GM18520 (cell line): ENCODE results near the gene SH3GL1.

Experiments
- ATAC-seq: cut with Tn5 transposase; IDR thresholded peaks from one replicate; pipeline ENCODE4 v1.9.1; 2021; ENCODE audit not compliant: unreplicated experiment

SH3GL1 gene

GRCh38 chr19:4402171-4403004 lies 2.0 kb upstream of the SH3GL1 start, which contains the start of gene CHAF1A:
TSS of gene CHAF1A (plus strand) at chr19:4402640. CDS start at chr19:4402763, 123 bp downstream.
- ATAC-seq = peak; percentile 82

DNA sequence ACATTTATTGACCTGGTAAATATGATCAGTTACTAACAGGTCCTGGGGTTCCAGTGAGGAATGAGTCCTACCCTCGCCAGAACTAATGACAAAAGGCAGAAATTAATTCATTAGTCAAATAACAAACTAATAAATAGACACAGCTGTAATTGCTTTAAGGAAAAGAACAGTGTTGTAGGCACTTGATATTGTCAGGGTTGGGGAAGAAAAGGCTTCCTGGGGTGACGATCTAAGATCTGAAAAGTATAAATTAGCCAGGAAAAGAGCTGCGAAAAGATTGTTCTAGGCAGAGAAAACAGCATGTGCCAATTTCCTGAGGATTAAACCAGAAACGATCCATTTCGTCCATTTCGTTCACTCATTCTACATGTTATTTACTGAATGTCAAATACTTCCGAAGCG lies 1.4 kb upstream of the SH3GL1 start:
- no peak for ATAC-seq

GRCh38 chr19:4399812-4400134 lies 574 bp downstream of the SH3GL1 start:
- ATAC-seq = no peak

DNA sequence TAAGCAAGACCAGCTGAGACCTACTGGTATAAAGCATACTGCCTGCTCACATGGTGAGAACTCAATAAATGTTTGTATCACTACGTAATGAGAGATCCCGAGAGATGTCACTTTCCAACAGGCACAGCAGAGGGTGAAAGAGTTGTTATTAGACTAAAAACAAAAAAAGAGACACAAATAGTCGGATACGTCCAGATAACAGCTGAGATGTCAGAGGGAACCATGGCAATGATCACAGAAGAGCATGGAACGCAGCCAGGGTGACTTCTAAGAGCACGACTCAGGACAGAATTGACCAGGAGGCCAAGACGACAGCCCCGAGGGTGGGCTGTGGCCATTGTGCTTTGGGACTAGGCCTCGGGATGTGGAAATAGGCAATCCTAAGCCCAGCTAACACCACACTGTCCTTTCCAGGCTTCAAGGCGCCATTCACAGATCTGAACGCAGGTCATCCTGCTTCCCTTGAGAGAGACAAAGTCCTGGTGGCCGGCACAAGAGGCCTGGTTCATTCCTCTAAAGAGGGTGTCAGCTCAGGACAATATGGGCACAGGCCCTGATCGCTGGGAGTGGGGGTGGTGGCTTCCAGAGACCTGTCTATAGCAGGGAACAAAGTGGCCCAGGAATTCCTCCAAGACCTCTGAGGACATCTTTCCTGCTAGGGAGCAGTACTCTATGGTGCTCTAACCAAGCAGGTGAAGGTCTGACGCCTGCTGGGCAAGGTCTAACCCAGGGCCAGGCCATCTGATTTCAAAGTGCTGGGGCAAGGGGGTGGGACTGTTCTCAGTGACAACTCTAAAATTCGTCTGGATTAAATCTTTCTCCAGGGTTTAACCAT lies 3.2 kb downstream of the SH3GL1 start:
- ATAC-seq = no peak

DNA sequence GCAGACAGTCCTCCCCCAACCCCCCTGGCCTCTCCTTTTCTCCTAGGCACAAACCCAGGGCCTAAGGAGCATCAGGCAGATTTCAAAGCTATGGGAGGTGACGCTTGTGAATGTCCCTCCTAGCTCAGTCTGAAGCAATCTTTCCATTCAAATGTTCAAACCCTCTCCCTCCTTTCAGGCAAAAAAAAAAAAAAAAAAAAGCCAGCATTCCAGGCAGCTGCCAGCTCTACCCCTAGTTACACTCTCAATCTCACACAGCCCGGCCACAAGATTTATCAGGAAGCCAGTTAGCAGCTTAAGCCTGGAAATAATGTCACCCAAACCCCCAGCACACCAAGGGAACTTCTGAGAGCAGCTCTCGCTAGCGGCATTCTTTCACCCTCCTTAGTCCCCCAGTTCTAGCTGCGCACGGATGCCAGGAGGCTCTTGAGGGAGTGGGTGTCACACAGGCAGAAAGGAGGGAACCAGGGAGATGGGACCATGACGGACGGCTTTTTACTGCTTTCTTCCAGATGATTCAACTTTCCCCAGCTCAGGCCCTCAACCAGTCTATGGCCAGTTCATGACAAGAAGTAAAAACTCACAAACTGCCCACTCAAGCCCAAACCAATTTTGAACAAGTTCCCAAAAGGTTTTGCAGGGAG lies 6.3 kb downstream of the SH3GL1 start:
- ATAC-seq = no peak

DNA sequence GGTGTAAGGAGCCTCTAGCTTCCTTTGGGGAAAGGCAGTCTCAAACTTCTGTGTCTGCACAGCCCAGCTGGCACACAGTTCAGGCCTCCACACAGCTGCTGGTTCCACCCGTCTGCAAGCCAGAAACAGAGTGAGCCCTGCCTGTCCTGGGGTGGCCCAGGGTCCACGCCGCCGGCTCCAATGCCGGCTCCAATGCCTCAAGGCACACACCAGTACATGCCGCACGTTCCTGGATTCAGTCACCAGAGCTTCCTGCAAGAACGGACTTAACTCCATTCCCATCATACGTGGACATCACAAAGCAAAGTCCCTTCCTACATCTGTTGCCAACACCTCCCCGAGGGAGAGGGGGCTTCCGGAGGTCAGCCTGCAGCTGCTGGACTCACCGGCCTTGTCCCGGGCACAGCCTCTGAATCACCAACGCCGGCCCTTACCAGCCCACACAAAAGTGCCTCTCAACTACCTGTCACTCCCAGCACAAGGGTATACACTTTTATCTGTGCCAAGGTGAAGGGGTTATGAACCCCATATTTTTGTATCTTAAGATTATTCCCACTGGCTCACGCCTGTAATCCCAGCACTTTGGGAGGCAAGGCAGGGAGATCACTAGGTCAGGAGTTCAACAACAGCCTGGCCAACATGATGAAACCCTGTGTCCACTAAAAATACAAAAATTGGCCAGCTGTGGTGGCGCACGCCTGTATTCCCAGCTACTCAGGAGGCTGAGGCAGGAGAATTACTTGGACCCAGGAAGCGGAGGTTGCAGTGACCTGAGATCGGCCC lies 8.5 kb downstream of the SH3GL1 start:
- ATAC-seq = no peak

DNA sequence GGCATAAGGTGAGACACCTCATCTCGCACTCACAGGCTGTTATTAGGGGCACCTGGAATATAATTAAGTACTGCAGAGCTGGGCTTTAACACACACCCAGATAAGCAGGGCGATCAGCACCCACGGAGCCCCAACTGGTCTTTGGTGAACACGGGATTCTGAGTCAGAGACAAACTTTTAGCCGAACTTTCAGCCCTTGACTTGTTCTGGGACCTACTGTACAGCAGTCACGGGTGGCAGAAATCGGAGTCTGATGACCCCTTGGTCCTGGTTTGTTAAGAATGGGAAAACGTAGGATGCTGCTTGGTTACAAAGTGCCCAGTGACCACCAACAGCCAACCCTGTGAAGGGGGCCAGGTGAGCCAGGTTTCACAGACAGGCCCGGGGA lies 9.0 kb downstream of the SH3GL1 start:
- ATAC-seq = no peak

- ATAC-seq = no peak
These were observed 9.6 kb downstream of the SH3GL1 start for GRCh38 chr19:4390567-4391305.

DNA sequence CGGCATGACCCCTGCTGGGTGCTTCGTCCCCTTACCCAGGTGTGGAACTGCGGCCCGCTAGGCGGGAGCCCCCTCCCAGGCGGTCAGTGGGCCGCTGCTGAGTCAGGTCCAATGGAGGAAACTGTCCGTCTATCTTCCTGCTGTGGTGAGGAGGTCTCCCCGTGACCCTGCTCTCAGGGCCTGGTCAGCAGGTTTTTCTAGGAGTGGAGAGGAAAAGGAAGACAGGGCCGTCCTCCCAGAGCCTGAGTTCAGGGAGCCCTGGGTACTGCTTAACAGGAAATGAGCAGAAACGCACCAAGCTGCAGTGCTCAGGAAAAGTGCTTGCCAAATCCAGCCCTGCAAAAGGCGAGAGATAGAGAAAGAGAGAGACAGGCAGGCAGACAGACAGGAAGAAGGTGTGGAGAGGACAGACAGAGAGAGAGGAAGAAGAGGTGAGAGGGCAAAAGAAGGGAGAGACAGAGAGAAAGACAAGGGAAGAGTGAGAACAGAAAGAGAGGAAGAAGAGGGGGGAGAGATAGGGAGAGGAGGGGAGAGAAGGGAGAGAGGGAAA lies 10.3 kb downstream of the SH3GL1 start:
- no peak for ATAC-seq

DNA sequence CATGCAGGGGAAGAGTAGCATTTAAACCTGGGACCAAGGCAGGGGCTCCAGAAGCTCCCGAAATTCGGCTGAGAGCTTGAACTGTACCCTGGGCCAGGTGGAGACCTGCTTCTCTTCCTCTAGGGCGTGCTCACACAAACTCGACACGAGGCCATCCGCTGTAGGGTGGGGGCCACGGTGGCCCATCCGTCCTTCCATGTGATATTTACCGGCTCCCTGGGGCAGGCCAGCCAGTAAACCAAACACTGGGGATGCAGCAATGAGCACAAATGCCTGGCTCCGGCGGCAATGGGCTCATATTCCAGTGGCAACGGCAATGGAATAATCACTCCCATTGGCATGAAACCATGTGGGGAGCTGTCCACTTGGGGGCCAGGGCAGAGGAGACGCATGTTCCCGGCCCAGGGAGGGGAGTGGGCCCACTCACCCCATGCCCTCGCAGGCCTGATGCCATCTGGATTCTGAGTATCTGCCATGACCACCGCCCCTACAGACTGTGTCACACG lies 10.8 kb downstream of the SH3GL1 start:
- ATAC-seq = no peak

GRCh38 chr19:4389064-4389375 lies 11.3 kb downstream of the SH3GL1 start:
- ATAC-seq = no peak

GRCh38 chr19:4388337-4389063 lies 11.8 kb downstream of the SH3GL1 start:
- ATAC-seq = no peak

- no peak for ATAC-seq
These were observed 14.1 kb downstream of the SH3GL1 start for GRCh38 chr19:4386041-4386782.

- no peak for ATAC-seq
These were observed 14.9 kb downstream of the SH3GL1 start for GRCh38 chr19:4385291-4386040.

GRCh38 chr19:4380254-4380727 lies 20.1 kb downstream of the SH3GL1 start:
- no peak for ATAC-seq

GRCh38 chr19:4379383-4380253 lies 20.7 kb downstream of the SH3GL1 start:
- ATAC-seq = no peak

GRCh38 chr19:4378886-4379285 lies 21.5 kb downstream of the SH3GL1 start:
- no peak for ATAC-seq
